ENCODE results near the gene CHST2.

Gene CHST2

GRCh38 chr3:143172795-143173145, 53.2 kb downstream of the CHST2 start:
- no peaks in the 10 kb centered on the region for H3K4me1 ChIP-seq (ENCODE audit: control insufficient read depth, low read depth, low read length)
- H3K27me3 ChIP-seq (ENCODE audit: insufficient read depth, low read length, poor library complexity) = no peaks in the 10 kb centered on the region
- no peak overlapping the region for H3K18ac ChIP-seq (ENCODE audit: low read length)
- no peak overlapping the region for H2BK15ac ChIP-seq (replicated peaks; ENCODE audit: low read depth)
- no peak for DNase-seq
- H3K27ac ChIP-seq (ENCODE audit: low read depth, low read length) = no peak overlapping the region
- H3K4me3 ChIP-seq (ENCODE audit: low read length) = no peak overlapping the region
- no peaks in the 10 kb centered on the region for H3K36me3 ChIP-seq (ENCODE audit: control insufficient read depth, insufficient read depth, low read length)
- H3K9ac ChIP-seq (ENCODE audit: low read length) = no peak overlapping the region
- H3K79me2 ChIP-seq (ENCODE audit: control insufficient read depth, insufficient read depth, low read length) = no peaks in the 10 kb centered on the region
- no peak overlapping the region for H2BK120ac ChIP-seq (ENCODE audit: low read depth, low read length)
- H4K8ac ChIP-seq (ENCODE audit: low read depth, low read length) = no peak overlapping the region
- no peak overlapping the region for H2AK5ac ChIP-seq (ENCODE audit: low read length)
- H4K5ac ChIP-seq (ENCODE audit: low read length) = no peak overlapping the region
- H3K4ac ChIP-seq (ENCODE audit: low read depth, low read length) = no peak overlapping the region
- no peaks in the 10 kb centered on the region for H3K79me1 ChIP-seq (ENCODE audit: low read length)
- whole genome bisulfite sequencing (ENCODE audit: extremely low coverage, insufficient coverage, low lambda C conversion rate) = no CpG with 5 or more reads among the region's 2 CpGs
- no peak overlapping the region for H3K4me2 ChIP-seq (ENCODE audit: low read length)
- no peak overlapping the region for H3K23ac ChIP-seq (ENCODE audit: low read length)
- H2BK5ac ChIP-seq (ENCODE audit: low read length) = no peak overlapping the region
- H3K56ac ChIP-seq (ENCODE audit: low read length) = no peak overlapping the region

GRCh38 chr3:143173242-143173641, 53.7 kb downstream of the CHST2 start:
- Histone ChIP-seq H3K9ac (ENCODE audit: low read length) (no peak overlapping the region), H3K4me2 (ENCODE audit: low read length) (no peak overlapping the region), H3K4me3 (ENCODE audit: low read length) (no peak overlapping the region), H2BK120ac (ENCODE audit: low read depth, low read length) (no peak overlapping the region), H3K23ac (ENCODE audit: low read length) (no peak overlapping the region), H2AK5ac (ENCODE audit: low read length) (no peak overlapping the region), H2BK15ac (replicated peaks; ENCODE audit: low read depth) (no peak overlapping the region), H3K36me3 (ENCODE audit: control insufficient read depth, insufficient read depth, low read length) (no peaks in the 10 kb centered on the region), H3K4me1 (ENCODE audit: control insufficient read depth, low read depth, low read length) (no peaks in the 10 kb centered on the region), H3K4ac (ENCODE audit: low read depth, low read length) (no peak overlapping the region), H3K56ac (ENCODE audit: low read length) (no peak overlapping the region), H3K79me1 (ENCODE audit: low read length) (no peaks in the 10 kb centered on the region), H3K18ac (ENCODE audit: low read length) (no peak overlapping the region), H3K79me2 (ENCODE audit: control insufficient read depth, insufficient read depth, low read length) (no peaks in the 10 kb centered on the region), H4K8ac (ENCODE audit: low read depth, low read length) (no peak overlapping the region), H3K27me3 (ENCODE audit: insufficient read depth, low read length, poor library complexity) (no peaks in the 10 kb centered on the region), H3K27ac (ENCODE audit: low read depth, low read length) (no peak overlapping the region), H2BK5ac (ENCODE audit: low read length) (no peak overlapping the region), H4K5ac (ENCODE audit: low read length) (no peak overlapping the region)
- no CpG with 5 or more reads among the region's 1 CpG for WGBS (ENCODE audit: extremely low coverage, insufficient coverage, low lambda C conversion rate)
- no peak for DNase-seq

Measured in mesendoderm (in vitro differentiated cells).